HG02588 (cell line): ENCODE measurements around the gene HDAC5.
"Not testable (repeated sequence)": the region's sequence is repeated elsewhere in the genome, so short reads cannot be mapped to it uniquely, and the experiment has no call there.

Source experiments
- ATAC-seq: cut with Tn5 transposase; IDR thresholded peaks from one replicate; pipeline ENCODE4 v1.9.1; 2021; ENCODE audit warnings: mild to moderate bottlenecking, moderate library complexity; ENCODE audit not compliant: unreplicated experiment

HDAC5 gene

GRCh38 chr17:44071198-44071520, 52.3 kb downstream of the HDAC5 start:
- ATAC-seq: no peak

DNA sequence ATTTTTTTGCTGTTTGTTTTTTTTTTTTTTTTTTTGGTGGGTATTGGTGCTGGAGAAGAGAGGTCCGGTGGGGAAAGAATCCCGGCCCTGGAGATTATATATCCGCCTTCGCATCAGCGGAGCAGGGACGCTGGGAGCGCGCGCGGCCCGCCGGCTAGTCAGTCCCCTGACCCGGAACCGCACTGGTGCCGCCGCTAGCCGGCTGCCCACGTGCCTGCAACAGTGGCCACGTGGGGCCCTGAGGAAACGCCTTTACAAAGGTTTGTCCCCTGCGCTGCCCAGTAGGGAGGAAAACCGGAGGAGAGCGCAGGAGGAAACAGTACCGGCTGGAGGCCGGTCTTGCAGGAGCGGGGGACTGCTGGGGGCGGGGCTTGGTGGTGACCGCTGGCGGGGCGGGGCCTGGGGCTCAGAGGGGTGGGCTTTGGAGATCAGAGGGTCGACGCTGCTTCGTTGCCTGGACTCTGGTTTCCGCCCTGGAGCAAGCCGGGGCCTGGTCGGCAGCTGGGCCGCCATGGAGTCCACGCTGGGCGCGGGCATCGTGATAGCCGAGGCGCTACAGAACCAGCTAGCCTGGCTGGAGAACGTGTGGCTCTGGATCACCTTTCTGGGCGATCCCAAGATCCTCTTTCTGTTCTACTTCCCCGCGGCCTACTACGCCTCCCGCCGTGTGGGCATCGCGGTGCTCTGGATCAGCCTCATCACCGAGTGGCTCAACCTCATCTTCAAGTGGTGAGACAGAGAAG, 52.8 kb downstream of the HDAC5 start, which contains the start of gene G6PC3:
Gene G6PC3 (plus strand): TSS at position 281 of the 743 bp plus-strand sequence. CDS start 231 bp downstream, at position 512.
- peak; percentile 65 for ATAC-seq

DNA sequence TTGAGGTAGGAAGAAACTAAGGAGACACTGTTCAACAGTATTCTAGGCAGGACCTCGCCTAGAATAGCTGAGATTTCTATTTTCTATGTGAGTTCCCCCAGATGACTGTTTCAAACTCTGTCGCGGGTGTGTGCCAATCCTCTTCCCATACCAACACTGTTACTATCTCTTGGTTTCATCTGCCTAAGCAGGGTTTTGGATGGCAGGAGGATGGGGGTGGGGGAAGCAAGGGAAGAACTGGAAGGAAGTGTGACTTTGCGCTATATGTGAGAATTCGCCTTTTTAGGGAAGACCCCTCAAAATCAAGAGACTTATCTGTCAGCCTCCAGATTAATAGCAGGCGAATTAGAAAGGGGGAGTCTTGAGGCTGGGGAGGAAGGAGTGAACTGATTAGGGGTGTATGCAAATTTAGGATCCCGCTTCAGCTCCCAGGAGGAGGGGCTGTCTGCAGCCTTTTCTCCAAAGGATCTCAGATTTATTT, 53.4 kb downstream of the HDAC5 start:
- ATAC-seq: no peak

GRCh38 chr17:44067545-44067940, 55.9 kb downstream of the HDAC5 start:
- ATAC-seq: no peak

DNA sequence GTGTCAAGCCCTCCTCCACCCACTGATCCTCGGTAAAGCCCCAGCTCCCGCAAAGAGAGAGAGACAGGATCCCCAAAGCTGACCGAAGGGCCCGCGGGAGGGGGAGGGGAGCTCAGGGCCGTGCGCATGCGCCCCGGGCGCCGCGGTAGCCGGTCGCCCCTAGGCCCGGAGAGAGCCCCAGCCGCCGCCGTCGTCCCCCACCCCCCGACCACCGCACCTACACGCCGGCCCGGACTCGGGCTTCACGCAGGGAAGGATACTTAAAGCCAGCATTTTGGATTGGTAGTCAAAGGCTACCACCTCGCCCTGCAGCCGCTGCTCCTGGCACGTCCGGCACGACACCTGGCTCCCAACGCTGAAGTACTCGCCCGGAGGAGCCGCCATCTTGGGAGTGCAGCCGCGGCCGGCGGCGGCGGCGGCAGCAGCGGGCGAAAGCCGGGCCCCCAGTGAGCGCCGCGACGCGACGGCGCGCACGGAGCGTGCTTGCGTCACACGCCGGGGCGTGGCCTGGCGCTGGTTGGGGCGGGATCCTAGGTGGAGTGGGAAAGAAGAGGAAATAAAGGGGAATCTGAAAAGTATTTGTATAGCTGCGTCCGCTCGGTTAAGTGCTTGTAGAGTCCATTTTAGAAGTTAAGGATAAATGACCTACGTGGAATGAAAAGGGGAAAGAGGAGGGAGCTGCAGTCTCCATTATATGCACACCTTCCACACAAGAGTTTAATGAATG, 57.1 kb downstream of the HDAC5 start, which contains the start of gene LSM12:
Gene LSM12 (minus strand): TSS at position 468 of the 727 bp plus-strand sequence. CDS start 84 bp downstream, at position 384.
- ATAC-seq: peak; percentile 61

- no peak for ATAC-seq
These were observed 57.7 kb downstream of the HDAC5 start for GRCh38 chr17:44065668-44066203.

DNA sequence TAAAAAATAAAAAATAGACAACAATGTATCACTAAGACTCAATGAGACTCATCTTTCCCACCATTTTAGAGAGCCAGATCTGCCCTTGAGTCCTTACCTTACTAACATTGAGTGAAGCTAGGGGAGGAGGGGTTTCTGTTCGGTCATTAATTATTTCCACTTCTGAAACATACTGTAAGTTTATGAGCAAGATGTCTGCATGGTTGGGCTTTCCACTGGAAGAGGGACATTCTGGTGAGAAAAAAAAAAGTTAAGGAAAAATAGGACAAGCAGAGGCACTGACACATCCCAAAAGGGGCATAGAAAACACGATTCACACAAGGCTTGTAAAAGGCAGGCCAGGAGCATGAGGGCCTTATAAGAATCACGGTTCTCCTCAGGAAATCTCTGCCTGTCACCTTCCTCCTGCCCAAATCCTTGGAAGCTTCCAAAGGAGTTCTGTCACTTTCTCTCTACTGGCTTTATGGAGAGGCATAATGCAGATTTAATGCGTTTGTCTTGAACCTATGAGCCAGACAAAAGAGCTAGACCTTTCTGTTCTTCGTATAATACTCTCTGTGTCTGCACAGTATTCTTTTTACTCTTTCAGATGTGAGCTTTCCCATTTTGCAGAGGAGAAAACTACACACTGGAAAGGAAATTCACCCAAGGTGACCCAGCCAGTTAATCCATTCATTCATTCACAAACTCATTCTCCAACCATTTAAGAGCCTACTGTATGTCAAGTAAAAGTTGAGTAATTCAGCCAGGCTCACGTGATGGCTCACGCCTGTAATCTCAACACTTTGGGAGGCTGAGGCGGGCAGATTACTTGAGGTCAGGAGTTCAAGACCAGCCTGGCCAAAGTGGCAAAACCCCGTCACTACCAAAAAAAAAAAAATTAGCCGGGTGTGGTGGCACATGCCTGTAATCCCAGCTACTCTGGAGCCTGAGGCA, 59.5 kb downstream of the HDAC5 start:
- ATAC-seq: no peak

GRCh38 chr17:44062871-44063270, 60.6 kb downstream of the HDAC5 start:
- no peak for ATAC-seq

- ATAC-seq: no peak
These were observed 62.0 kb downstream of the HDAC5 start for GRCh38 chr17:44061446-44061845.

DNA sequence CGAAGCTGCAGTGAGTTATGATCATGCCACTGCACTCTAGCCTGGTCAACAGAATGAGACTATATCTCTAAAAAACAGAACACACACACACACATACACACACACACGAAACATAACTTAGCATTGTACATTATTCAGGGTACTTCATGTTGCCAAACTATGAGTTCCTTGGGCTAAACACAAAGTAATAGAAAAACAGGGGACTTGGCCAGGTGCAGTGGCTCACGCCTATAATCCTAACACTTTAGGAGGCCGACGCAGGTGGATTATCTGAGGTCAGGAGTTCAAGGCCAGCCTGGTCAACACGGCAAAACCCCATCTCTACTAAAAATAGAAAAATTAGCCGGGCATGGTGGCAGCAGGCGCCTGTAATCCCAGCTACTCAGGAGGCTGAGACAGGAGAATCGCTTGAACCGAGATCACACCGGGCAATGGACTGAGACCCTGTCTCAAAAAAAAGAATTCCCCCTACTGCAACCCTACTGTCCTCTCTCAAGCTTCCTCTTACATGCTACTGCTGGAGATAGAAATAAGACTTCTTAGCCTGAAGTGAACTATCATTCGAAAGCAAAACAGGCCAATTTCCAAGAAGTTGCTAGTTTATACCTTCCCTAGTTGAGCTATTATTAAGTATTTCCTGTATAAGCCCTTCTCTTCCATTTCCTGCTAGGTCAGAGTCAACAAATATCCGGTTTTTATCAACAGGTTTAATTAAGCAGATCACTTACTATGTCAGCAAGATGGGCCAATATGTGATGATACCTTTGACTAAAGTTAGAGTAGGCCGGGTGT, 64.1 kb downstream of the HDAC5 start:
- ATAC-seq: no peak

DNA sequence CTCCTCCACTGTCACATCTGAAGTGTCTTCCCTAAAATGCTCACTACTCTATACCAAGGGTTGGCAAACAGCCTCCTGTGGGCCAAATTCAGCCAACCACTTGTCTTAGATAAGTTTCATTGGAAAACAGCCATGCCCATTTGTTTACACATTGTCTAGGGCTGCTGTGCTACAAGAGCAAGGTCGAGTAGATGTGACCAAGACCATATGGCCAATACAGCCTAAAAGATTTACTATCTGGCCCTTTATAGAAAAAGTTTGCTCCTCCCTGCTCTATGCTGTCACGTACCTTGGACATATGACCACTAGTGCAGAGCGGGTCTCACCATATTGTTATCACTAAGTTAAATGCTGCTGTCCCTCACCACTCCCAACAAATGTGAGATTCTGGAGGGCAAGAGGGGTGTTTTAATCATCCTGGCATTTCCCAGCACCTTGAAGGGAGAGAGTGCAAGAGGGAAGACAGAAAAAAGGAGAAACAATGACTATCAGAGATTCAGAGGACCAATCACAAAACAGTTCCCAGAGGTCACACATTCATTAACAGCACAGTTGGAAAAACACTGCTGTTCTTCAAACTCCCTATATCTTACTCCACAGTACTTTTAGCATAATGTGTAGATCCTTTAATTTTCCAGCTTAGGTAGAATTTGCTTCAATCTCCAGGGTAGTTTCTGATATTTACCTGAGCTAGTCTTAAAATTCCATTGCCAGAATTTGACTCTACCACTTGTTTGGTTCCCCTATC, 70.1 kb downstream of the HDAC5 start:
- no peak for ATAC-seq

- ATAC-seq: no peak
These were observed 74.0 kb downstream of the HDAC5 start for GRCh38 chr17:44049294-44050060.

GRCh38 chr17:44046893-44047292, 76.5 kb downstream of the HDAC5 start:
- ATAC-seq: not testable (repeated sequence)

DNA sequence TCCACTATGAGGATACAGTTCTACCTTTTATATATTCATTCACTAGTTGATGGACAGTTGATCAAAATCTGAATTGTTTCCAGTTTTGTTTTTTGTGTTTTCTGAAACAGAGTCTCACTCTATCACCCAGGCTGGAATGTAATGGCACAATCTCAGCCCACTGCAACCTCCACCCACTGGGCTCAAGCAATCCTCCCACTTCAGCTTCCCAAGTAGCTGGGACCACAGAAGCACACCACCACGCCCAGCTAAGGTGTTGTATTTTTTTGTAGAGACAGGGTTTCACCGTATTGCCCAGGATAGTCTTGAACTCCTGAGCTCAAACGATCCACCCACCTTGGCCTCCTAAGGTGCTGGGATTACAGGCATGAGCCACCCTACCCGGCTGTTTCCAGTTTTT, 78.0 kb downstream of the HDAC5 start:
- ATAC-seq: no peak

DNA sequence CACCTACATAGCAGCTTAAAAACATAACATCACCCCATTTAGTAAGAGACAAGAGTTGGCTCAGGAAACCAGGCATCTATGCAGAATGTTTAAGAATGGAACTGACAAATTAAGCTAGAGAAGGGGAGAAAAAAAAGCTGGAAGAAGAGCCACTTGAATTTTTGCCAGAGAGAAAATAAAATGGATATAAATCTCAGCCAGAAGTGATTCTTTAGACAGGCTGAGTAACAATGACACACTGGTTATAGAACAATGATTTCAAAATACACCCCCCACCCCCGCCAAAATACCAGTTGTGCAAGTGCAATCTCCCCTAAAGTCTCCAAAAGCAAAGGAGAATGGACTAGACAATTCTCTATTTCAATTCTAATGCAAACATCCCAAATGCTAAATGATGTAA, 79.4 kb downstream of the HDAC5 start:
- ATAC-seq: no peak

GRCh38 chr17:44043272-44043696, 80.2 kb downstream of the HDAC5 start:
- no peak for ATAC-seq

DNA sequence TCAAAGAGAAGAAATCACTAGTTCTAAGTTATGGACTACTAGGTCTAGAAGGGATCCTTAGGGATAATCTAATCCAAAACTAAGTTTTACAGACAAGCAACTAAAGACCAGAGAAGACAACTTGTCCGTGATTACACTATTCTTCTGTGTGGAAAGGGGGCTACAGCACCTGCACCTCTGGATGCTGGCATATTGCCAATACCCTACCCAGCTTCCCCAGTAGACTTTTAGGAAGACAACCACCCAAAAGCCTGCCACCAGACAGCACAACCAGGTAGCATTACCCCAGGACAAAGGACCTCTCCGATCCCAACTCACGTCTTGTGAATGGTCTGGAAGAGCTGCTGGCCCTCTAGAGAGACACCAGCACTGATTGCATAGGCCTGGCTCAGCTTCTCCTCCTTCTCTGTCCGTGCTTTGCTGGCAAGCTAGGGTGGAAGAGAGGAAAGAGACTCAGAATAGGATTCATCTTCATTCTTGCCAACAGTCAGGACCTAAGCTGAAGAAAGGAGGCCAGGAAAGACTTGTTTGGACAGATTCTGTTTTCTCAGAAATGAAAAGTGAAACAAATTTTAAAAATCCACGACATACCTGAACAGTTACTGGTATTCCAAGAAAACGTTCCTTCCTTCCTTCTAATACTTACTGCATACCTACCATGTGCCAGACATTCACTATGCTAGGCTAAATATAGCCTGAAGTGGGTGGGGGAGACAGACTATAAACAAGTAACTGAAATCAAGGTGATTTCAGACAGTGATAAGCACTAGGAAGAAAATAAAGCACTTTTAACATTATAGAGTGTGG, 83.4 kb downstream of the HDAC5 start:
- no peak for ATAC-seq

- ATAC-seq: no peak
These were observed 84.8 kb downstream of the HDAC5 start for GRCh38 chr17:44038604-44039011.
